ENCODE data around the gene RABAC1.
A peak's percentile ranks its signal among the peaks of the same experiment; 100 is the strongest.

Gene RABAC1

DNA sequence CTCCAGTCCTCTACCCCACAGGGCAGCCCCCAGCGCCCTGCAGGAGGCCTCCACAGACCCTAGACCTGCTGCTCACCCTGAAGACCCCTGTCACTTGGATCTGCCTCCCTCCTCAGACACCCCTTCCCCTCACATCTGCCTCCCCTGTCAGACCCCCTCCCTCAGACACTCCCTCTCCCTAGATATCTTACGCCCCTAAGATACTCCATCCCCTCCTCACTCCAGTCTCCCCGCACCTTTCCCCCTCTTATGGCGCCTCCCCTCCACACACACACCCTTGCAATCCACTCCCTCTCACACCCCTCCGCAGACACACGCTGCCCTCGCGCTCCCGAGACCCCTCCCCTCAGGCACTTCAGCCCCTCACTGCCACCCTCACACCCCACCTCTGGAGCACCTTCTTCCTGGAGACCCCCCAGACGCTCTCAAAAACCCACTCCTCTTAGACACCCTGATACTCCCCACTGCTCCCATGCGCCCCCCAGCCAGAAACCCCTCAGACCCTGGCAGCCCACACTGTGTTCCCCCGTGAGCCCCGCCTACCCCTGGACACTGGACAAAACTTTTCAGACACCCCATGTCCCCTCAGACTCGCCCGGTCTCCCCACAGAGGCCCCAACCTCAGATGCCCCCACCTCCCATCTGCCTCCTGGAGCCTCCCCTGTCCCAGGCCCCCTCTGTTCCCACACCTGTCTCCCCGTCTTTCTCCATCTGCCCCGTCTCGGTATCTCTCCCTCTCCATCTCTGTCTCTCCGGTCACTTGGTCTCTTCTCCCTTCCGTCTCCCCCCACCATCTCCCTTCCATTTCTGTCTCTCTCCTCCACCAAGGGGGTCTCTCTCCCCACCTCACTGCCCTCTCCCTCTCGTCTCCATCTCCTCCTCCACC lies 45.3 kb downstream of the RABAC1 start:
- DNase-seq: no peak

DNA sequence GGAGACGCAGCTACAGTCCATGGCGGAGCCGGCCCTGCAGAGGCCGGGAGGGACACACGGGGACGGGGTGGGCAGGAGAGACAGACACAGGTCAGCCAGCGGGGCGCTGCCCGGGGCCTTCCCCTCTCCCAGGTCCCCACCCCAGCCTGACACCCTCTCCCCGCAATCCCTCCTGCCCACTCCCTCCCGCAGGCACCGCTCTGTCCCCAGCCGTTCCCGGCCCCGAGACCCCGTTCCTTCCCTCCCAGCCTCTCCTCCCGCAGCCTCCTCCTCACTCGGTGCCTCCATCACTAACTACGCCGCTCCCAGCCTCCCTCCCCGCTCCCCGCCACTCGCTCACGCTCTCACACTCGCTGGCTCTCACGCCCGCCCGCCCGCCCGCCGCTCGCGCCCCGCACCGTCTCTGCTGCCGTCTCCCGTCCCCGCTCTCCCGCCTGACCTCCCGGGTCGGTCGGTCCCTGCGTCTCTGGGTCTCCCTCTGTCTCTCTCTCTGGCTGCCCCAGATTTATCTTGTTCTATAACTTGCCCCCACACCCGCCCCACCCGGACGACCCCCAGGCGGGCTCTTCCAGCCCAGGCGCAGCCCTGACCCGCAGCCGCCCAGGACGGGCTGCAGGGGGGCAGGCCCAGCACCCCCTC lies 46.1 kb downstream of the RABAC1 start:
- peak in 1 of 4 experiments; percentile 16 for DNase-seq

DNA sequence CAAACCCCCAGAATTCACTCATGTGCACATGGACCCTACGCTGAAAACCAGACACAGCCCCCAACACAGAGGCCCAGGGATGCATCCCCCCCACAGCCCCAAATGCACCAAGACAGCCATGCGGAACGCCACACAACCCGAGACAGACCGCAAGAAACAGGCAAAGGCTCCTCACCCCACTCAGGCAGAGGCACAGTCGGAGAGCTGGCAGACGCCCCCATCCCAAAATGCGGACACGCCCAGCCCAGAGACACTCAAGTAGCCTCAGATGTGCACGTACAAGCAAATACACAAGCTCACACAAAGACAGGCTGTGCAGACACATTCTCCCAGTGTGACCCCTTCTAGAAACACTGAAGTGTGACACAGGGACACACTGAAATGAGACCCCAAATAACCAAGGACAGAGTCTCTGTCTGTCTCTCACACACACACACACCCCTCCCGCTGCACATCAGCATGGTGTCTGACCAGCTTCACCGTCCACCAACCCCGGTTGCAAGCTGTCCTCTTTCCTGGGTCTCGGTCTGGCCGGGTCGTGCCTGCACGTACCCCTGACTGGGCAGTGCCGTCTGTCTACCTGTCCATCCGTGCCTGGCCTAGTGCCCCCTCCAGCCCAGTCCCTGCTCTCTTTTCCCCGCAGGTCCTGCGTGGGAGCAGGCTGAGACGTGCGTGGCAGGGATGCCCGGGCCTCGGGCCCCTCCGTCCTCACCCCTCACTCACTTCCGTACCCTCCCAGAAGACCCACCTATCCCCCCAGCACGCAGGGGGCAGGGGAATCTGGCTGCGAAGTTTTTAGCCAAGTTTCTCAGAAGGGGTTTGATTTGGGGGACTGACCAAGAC lies 47.0 kb downstream of the RABAC1 start:
- no peak for DNase-seq

DNA sequence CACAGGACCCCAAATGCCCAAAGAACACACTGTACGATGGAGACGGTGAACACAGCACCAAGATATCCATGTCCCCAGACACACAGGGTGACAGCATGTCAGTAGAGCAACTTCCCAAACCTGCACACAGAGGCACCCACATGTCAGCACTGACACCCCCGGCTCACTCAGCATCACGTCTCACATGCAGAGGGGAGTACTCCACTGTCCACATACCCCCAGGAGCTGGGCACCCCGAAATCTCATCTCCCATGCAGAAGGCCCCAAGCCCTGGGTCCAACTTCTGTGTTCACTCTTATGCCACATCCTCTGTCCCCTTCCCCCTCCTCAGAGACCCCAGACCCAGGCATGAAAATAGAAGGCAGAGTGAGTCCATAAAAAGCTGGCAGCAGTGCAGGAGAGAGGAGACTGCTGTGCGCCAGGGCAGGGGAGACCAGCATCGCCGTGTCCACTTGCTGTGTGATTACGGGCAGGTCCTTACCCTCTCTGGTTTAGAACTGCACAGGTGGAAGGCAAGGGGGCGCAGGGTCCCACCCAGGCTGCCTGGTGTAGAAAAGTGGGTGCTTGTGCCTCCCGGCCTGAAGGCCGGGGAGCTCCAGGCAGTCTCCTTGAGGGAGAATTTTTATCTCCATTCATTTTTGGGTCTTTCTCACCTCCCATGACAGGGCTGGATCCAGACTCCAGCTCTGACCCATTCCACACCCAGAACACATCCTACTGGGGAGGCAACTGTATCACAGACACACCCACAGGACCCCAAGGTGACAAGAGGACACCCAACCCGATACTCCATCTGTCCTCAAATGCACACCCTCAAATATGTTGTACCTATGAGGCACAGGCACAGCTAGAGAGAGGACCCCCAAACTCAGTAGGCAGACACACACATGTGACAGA lies 47.9 kb downstream of the RABAC1 start:
- no peak for DNase-seq

DNA sequence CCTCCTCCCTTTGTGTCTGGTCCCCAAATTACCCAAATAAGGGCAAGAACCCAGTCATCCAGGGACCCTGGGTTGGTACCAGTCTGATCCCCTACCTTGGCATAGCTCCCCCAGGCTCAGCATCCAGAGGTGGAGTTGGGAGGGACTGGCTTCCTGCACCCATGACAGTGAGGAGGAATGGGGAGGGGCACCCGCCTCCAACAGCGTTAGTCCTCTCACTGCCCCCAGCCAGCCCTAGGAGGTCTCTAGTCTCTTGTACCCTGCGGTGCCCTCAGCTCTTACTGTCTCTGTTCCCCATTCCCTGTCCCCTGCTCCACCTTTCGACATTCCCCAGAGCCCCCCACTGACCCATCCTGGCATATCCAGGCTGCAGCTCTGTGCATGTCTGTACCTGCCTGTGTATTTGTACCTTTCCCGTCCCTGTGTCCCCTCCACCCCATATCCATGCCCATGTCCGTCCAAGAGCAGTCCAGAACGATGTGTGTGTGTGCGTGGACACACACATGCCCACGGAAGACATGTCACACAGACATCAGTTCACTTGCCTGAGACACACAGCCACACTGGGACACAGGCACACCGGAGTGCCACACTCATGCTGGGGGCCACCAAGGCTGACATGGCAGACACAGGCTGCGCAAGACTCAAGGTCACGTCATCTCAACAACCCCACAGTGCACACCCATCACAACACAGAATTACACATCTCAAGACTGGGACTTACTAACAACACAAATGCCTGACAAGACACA lies 48.7 kb downstream of the RABAC1 start:
- DNase-seq: no peak

DNA sequence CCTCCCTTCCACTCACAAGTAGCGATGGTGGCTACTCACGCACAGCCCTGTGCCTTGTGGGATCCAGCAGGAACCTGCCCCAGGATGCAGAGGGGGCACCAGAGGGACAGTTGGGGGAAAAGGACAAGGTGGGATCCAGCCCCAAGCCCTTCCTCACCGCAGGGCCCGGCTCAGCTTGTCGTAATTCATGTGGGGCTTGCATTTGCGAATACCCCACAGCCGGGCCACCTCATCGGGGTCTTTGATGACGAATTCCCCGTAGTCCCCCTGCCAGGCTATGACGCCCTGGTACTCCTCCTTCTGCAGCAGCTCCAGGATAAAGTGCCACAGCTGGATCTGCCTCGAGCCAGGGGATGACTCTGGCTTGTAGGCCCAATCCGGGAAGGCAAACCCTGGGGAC lies 49.4 kb downstream of the RABAC1 start:
- no peak for DNase-seq

DNA sequence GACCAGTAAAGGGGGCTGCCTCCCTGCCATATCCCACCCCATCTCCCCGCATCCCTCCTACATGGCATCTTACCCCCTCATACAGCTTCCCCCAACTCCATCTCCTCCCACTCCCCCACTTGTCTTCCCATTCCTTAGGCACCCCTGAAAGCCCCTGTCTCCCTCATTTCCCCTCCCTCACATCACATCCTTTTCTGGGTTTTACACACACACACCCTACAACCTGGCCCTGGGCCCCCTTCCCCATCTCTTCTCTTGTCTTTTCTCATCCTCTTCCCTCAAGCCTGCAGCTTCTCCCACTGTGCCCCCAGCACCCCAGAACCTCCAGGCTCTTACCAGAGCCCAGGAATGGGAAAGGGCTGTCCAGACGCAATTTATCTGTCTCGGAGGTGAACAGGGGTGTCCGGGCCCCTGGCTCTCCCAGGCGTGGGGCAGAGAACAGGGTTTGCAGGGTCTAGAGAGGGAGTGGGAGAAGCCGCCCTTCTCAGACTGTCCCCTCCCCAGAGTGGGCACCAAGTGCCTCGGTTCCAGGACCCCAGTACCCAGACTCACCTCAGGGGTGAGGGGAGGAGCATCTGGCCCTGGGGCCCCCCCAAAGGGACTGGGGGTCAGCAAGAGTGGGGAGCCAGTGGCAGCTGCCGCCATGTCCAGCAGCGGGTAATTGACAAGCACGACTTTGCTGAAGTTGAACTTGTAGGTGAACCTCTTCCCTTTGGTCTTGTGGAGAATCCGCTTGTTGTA lies 50.2 kb downstream of the RABAC1 start:
- DNase-seq: no peak

DNA sequence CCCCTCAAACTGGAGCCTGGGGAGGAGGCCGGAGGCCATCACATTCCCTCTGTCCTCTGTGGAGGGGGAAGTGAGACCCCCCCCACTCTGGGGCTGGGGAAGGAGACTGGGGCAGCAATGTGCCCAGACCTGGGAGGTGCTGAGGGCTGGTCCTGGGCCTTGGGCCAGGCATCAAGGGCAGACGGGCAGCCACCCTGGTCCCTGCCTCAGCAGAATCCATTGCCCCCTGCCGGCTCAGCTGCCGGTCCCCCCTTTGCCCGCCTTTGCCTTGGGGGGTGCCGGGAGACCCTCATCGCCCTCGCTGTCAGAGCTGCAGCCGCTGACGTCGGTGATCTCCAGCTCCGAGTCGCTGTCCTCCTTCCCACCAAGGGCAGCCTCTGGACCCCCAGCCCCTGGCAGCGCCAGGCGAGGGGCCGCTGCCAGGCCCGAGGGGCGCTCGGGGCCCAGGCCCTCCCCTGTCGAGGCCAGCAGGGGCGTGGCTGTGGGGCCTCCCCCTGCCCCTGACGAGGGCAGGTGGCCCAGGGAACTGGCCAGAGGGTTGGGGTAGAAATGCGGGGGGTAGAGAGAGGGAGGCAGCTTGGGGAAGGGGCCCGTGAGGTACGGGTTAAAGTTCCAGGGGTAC lies 51.0 kb downstream of the RABAC1 start:
- no peak for DNase-seq

DNA sequence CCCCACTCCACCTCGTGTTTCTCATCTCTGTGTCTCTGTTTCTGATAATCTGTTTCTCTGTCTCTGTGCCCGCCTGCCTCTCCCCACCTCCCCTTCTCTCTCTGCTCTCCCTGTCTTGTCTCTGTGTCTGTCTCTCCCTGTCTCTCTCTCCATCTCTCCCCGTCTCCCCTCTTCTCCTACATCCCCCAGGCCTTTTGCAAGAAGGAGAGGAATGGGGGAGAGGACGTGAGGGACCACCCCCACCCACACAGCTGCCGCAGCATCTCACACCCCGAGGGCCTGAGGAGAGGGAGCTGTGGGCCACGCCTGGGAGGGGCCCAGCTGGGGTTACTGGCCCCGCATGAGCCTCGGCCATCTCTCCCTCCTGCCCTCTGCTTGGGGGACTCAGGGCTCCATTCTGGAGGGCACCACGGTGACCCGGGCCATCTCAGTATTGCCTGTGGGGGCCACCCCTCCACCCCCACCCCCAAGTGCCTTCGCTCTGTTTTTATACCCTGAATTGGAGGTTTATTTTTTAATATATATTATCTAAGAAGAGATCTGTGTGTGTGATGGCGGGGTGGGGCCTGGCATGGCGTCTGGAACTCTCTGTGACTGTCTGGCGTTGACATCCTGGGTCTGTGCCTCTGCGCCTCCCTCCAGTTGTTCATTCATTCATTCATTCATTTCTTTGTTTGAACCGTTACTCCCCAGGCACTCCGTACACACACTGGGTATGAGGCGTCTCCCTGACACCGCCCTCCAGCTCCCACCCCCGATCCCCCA lies 52.0 kb downstream of the RABAC1 start:
- DNase-seq: no peak
